ENCODE measurements around the gene MEF2D. TPM values are rescaled to one million over a fixed set of nuclear protein-coding genes. Genes with fewer than 3 reads are reported as not detected.

MEF2D gene
- total RNA-seq, 1 experiment from 2014 or later = 33.5 TPM

DNA sequence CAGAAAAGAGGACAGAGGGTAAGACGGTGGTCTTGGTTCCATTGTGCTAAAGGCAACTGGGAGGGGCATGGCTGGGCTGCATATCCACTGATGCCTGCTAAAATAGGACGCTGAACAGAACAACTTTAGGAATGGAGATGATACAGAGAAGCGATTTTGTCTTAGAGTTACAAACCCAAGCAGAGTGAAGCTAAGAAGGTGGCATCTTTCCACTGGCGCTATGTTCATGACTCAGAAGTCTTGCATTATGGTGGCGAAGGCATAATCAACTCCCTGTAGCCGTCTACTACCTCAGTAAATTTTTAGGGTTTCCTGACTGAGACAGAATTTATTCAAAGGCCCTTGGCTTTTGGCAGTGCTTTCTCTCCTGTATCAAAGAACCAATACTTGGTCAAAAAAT, 57.3 kb downstream of the MEF2D start:
- Histone ChIP-seq H3K4me3 (no peak overlapping the region), H3K4me1 (replicated peaks; ENCODE audit: insufficient read depth) (no peaks in the 10 kb centered on the region), H4K20me1 (ENCODE audit: insufficient read depth) (no peaks in the 10 kb centered on the region), H3K9me2 (ENCODE audit: insufficient read depth) (no peaks in the 10 kb centered on the region), H3K4me2 (no peak overlapping the region), H2AFZ (no peak overlapping the region), H3F3A (ENCODE audit: insufficient read depth, low read depth) (peaks cover 10% of the 10 kb centered on the region; the same call in 1 of the 2 replicates), H3K36me3 (ENCODE audit: low read depth) (no peaks in the 10 kb centered on the region), H3K79me2 (ENCODE audit: low read depth) (no peaks in the 10 kb centered on the region), H3K27me3 (ENCODE audit: insufficient read depth, low read depth) (peaks cover 32% of the 10 kb centered on the region), H3K9me3 (ENCODE audit: insufficient read depth, low read depth) (no peaks in the 10 kb centered on the region), H3K27ac (no peak overlapping the region)
- CTCF ChIA-PET = interaction anchor here (3.0 kb wide), 1 partner anchor 57 kb away, joined by 51 read pairs; no protein-coding TSS in a partner anchor
- peak in 1 of 2 experiments; percentile 35 for DNase-seq
- BruUV-seq (replicated peaks) = no TSS peak
- TF ChIP-seq EZH2 (IDR thresholded peaks at IDR 0.05; ENCODE audit: low read depth) = no peak
- TF ChIP-seq, protein P1, sequence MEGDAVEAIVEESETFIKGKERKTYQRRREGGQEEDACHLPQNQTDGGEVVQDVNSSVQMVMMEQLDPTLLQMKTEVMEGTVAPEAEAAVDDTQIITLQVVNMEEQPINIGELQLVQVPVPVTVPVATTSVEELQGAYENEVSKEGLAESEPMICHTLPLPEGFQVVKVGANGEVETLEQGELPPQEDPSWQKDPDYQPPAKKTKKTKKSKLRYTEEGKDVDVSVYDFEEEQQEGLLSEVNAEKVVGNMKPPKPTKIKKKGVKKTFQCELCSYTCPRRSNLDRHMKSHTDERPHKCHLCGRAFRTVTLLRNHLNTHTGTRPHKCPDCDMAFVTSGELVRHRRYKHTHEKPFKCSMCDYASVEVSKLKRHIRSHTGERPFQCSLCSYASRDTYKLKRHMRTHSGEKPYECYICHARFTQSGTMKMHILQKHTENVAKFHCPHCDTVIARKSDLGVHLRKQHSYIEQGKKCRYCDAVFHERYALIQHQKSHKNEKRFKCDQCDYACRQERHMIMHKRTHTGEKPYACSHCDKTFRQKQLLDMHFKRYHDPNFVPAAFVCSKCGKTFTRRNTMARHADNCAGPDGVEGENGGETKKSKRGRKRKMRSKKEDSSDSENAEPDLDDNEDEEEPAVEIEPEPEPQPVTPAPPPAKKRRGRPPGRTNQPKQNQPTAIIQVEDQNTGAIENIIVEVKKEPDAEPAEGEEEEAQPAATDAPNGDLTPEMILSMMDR (conservative IDR thresholded peaks at IDR 0.05) = no peak
- POLR2A ChIA-PET (ENCODE audit: unreplicated experiment) = interaction anchor here (0.7 kb wide), 1 partner anchor 24 kb away, joined by 4 read pairs; no protein-coding TSS in a partner anchor
- intact Hi-C loops (cut with micrococcal nuclease; ENCODE audit: unreplicated experiment) = no loop called here

DNA sequence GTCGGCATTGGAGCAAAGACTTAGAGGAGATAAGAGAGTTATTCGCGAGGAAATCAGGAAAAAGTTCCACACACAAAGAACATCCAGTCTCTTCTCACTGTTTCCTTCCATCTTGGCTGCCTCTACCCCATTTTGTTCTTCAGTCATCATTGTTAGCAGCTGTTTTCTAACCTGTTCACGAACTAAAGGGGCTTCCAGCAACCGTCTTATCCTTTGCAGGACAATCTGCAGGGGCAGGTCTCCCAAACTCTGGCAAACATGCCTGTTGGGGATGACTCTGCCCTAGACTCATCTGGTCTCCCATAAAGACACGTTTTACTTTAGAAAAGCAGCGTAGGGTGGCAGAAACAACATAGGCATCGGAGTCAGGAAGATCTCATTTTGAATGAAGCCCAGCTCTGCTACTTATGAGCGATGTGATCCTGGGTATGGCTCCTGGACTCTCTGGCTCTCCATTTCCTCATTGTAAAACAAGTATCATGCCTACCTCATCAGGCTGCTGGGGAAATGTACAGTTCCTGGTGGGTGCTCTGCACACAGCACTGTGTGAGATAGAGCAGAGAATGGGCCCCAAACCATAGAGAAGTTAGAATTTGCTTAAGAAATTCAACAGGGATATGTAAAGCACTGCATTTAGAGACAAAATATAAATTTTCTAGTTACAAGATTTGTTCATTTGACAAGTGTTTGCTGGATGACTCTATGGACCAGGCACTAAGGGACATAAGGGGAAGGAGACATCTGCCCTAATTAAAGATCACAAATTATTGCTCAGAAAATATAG, 59.7 kb downstream of the MEF2D start:
- Histone ChIP-seq H3K4me2 (no peak overlapping the region), H3K9me2 (ENCODE audit: insufficient read depth) (no peaks in the 10 kb centered on the region), H2AFZ (no peak overlapping the region), H3K79me2 (ENCODE audit: low read depth) (no peaks in the 10 kb centered on the region), H4K20me1 (ENCODE audit: insufficient read depth) (no peaks in the 10 kb centered on the region), H3K27me3 (ENCODE audit: insufficient read depth, low read depth) (peaks cover 44% of the 10 kb centered on the region), H3K4me3 (no peak overlapping the region), H3K9me3 (ENCODE audit: insufficient read depth, low read depth) (no peaks in the 10 kb centered on the region), H3K27ac (no peak overlapping the region), H3F3A (ENCODE audit: insufficient read depth, low read depth) (peaks cover 6% of the 10 kb centered on the region; the same call in 1 of the 2 replicates), H3K36me3 (ENCODE audit: low read depth) (no peaks in the 10 kb centered on the region), H3K4me1 (replicated peaks; ENCODE audit: insufficient read depth) (no peaks in the 10 kb centered on the region)
- POLR2A ChIA-PET (ENCODE audit: unreplicated experiment) = no interaction called here
- BruUV-seq (replicated peaks) = no TSS peak
- TF ChIP-seq EZH2 (IDR thresholded peaks at IDR 0.05; ENCODE audit: low read depth) = no peak
- TF ChIP-seq, protein P1 (conservative IDR thresholded peaks at IDR 0.05) = no peak
- CTCF ChIA-PET = interaction anchor here (0.7 to 3.0 kb wide), 3 partner anchors 55 to 452 kb away, joined by 3 to 51 read pairs (median 6); no protein-coding TSS in a partner anchor
- DNase-seq = no peak
- intact Hi-C loops (cut with micrococcal nuclease; ENCODE audit: unreplicated experiment) = no loop called here

DNA sequence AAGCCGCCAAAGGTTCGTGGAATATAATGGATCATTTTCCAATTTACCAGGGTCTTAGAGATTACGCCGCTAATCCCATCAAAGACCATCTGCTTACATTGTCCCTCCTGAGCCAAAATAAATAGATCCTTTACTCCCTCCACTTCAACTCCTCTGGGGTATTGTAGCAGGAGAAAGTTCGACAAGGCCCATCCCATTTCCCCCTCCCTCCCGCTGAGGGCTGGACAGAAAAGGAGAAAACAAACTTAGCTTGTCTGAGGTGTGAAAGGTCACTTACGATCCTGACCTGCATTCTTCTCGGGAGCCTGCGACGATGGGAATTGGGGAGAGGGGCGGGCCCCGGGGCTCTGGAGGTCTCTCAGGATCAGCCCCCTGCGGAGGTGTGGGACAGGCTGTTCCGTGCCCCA, 60.8 kb downstream of the MEF2D start:
- DNase-seq = no peak
- TF ChIP-seq, protein P1 (conservative IDR thresholded peaks at IDR 0.05) = no peak
- no peak for TF ChIP-seq EZH2 (IDR thresholded peaks at IDR 0.05; ENCODE audit: low read depth)
- intact Hi-C loops (cut with micrococcal nuclease; ENCODE audit: unreplicated experiment) = no loop called here
- Histone ChIP-seq H3K4me3 (no peak overlapping the region), H3K4me2 (no peak overlapping the region), H3F3A (ENCODE audit: insufficient read depth, low read depth) (peaks cover 3% of the 10 kb centered on the region; the same call in 1 of the 2 replicates), H3K9me3 (ENCODE audit: insufficient read depth, low read depth) (no peaks in the 10 kb centered on the region), H3K27me3 (ENCODE audit: insufficient read depth, low read depth) (peaks cover 45% of the 10 kb centered on the region), H3K4me1 (replicated peaks; ENCODE audit: insufficient read depth) (no peaks in the 10 kb centered on the region), H3K9me2 (ENCODE audit: insufficient read depth) (no peaks in the 10 kb centered on the region), H2AFZ (no peak overlapping the region), H3K27ac (no peak overlapping the region), H4K20me1 (ENCODE audit: insufficient read depth) (no peaks in the 10 kb centered on the region), H3K79me2 (ENCODE audit: low read depth) (no peaks in the 10 kb centered on the region), H3K36me3 (ENCODE audit: low read depth) (no peaks in the 10 kb centered on the region)
- CTCF ChIA-PET = interaction anchor here (0.9 kb wide), 1 partner anchor 54 kb away, joined by 6 read pairs; no protein-coding TSS in a partner anchor
- no TSS peak for BruUV-seq (replicated peaks)
- POLR2A ChIA-PET (ENCODE audit: unreplicated experiment) = no interaction called here
